Activated T-cell treated with anti-CD3 and anti-CD28 coated beads for 4 hours (primary cell): ENCODE results near the gene CDH4.
"Not testable (repeated sequence)": the region's sequence is repeated elsewhere in the genome, so short reads cannot be mapped to it uniquely, and the experiment has no call there.

Experiments
- DNase-seq: peaks from one replicate; pipeline ENCODE4 v3.0.0-alpha.2; 2020

The CDH4 gene

GRCh38 chr20:61422636-61423425 lies 170.8 kb downstream of the CDH4 start:
- DNase-seq = no peak

GRCh38 chr20:61424011-61424627 lies 172.1 kb downstream of the CDH4 start:
- DNase-seq = no peak

GRCh38 chr20:61424628-61425420 lies 172.8 kb downstream of the CDH4 start:
- DNase-seq = no peak

- not testable (repeated sequence) for DNase-seq
Observed at GRCh38 chr20:61425541-61425991, 173.5 kb downstream of the CDH4 start.

- DNase-seq = no peak
Observed at GRCh38 chr20:61426352-61426751, 174.3 kb downstream of the CDH4 start.

- DNase-seq = no peak
Observed at GRCh38 chr20:61429458-61430227, 177.6 kb downstream of the CDH4 start.

GRCh38 chr20:61430228-61430624 lies 178.2 kb downstream of the CDH4 start:
- no peak for DNase-seq

- DNase-seq = no peak
Observed at GRCh38 chr20:61433176-61433575, 181.1 kb downstream of the CDH4 start.

- no peak for DNase-seq
Observed at GRCh38 chr20:61433816-61434215, 181.8 kb downstream of the CDH4 start.

GRCh38 chr20:61434341-61434781 lies 182.3 kb downstream of the CDH4 start:
- no peak for DNase-seq

GRCh38 chr20:61435184-61435822 lies 183.2 kb downstream of the CDH4 start:
- no peak for DNase-seq

GRCh38 chr20:61435823-61436220 lies 183.8 kb downstream of the CDH4 start:
- DNase-seq = no peak

- DNase-seq = no peak
Observed at GRCh38 chr20:61436283-61436666, 184.2 kb downstream of the CDH4 start.

- DNase-seq = no peak
Observed at GRCh38 chr20:61436667-61437279, 184.7 kb downstream of the CDH4 start.

GRCh38 chr20:61437280-61438206 lies 185.5 kb downstream of the CDH4 start:
- DNase-seq = no peak

- DNase-seq = no peak
Observed at GRCh38 chr20:61438285-61438684, 186.2 kb downstream of the CDH4 start.

GRCh38 chr20:61439251-61439650 lies 187.2 kb downstream of the CDH4 start:
- no peak for DNase-seq

- no peak for DNase-seq
Observed at GRCh38 chr20:61440548-61441055, 188.5 kb downstream of the CDH4 start.

- DNase-seq = no peak
Observed at GRCh38 chr20:61441537-61441936, 189.5 kb downstream of the CDH4 start.

GRCh38 chr20:61442075-61442670 lies 190.1 kb downstream of the CDH4 start:
- DNase-seq = no peak
